HepG2 (cell line): Measurements from ENCODE around the gene YIPF1. TPM values are rescaled to one million over a fixed set of nuclear protein-coding genes. Genes with fewer than 3 reads are reported as not detected.

Experiments
- ATAC-seq: fragments of 200-7000 bp; cut with Tn5 transposase; 3 replicates; pipeline ENCODE4 v1.9.1; 2020; ENCODE audit warnings: mild to moderate bottlenecking, moderate library complexity
- BruUV-seq: library from RNA; stranded (reverse); fragments of 400-500 nt; replicated peaks from 2 replicates; lab custom pipeline; 2021; lab: Mats Ljungman, UMichigan
- CTCF ChIA-PET: fragments of 300-600 bp; formaldehyde crosslinking; extraction: SDS; loops from one replicate; lab custom pipeline; 2021; ENCODE audit warnings: low total read pairs, inconsistent platforms, low intra/inter-chr PET ratio; lab: Yijun Ruan, JAX
- POLR2A ChIA-PET: fragments of 350-600 bp; sonication (Branson Sonifier 250); formaldehyde crosslinking; loops from one replicate; lab custom pipeline; 2020; ENCODE audit warnings: antibody characterized with exemption, inconsistent platforms; lab: Yijun Ruan, JAX
- DNase-seq: peaks from one replicate; pipeline ENCODE4 v3.0.0-alpha.2; 2015; ENCODE audit warnings: low spot score
- FAIRE-seq: peaks from 3 replicates; lab custom pipeline; 2011; peaks lifted over from hg19 to GRCh38; lab: Jason Lieb, UNC
- H2AFZ ChIP-seq: one replicate; pipeline ENCODE4 v1.6.1; 2011; ENCODE audit warnings: low read length, inconsistent platforms
- H3K27ac ChIP-seq: fragments of 300-600 bp; 3 replicates; pipeline ENCODE4 v1.8.0; 2011; ENCODE audit warnings: mixed run types, mild to moderate bottlenecking, mixed read lengths, low read length, inconsistent platforms; ENCODE audit not compliant: insufficient read depth; ENCODE audit errors: extremely low read length
- H3K27me3 ChIP-seq, 2 experiments: fragments of 200-600 bp in 1 of 2; 2 replicates in 1 of 2; 3 replicates in 1 of 2; pipeline versions ENCODE4 v1.6.0 to v1.8.0; 2011; ENCODE audit warnings: low read length in 2 of 2, mild to moderate bottlenecking in 2 of 2, moderate library complexity in 2 of 2, inconsistent platforms in 1 of 2; ENCODE audit not compliant: insufficient read depth in 2 of 2, control insufficient read depth in 1 of 2
- H3K36me3 ChIP-seq, 2 experiments: fragments of 200-600 bp in 1 of 2; replicated peaks in 1 of 2; 2 replicates in 1 of 2; 3 replicates in 1 of 2; pipeline versions ENCODE4 v1.5.1 to v1.8.0; 2011; ENCODE audit warnings: low read length in 2 of 2, inconsistent platforms in 1 of 2; ENCODE audit not compliant: insufficient read depth in 2 of 2, control insufficient read depth in 1 of 2
- H3K4me1 ChIP-seq: 2 replicates; pipeline ENCODE4 v1.5.1; 2012; ENCODE audit warnings: low read length, inconsistent platforms; ENCODE audit not compliant: insufficient read depth
- H3K4me2 ChIP-seq: 2 replicates; pipeline ENCODE4 v1.6.0; 2011; ENCODE audit warnings: low read depth, low read length, inconsistent platforms
- H3K4me3 ChIP-seq, 3 experiments: fragments of 200-600 bp in 1 of 3; sonication (generic), shearing (Covaris generic) in 1 of 3; replicated peaks in 1 of 3; 2 replicates each; pipeline ENCODE4 v1.5.1; 2011 to 2016; ENCODE audit warnings: low read length in 3 of 3, inconsistent platforms in 2 of 3, low read depth in 2 of 3, mild to moderate bottlenecking in 2 of 3, control low read depth in 1 of 3, mixed read lengths in 1 of 3; ENCODE audit not compliant: insufficient read depth in 1 of 3
- H3K79me2 ChIP-seq: one replicate; pipeline ENCODE4 v1.6.1; 2011; ENCODE audit warnings: low read length, inconsistent platforms; ENCODE audit not compliant: insufficient read depth
- H3K9ac ChIP-seq: 2 replicates; pipeline ENCODE4 v1.6.0; 2011; ENCODE audit warnings: mild to moderate bottlenecking, low read depth, low read length, inconsistent platforms; ENCODE audit not compliant: insufficient read depth
- H3K9me3 ChIP-seq: 2 replicates; pipeline ENCODE4 v1.5.1; 2012; ENCODE audit warnings: mild to moderate bottlenecking, low read length
- H4K20me1 ChIP-seq: 2 replicates; pipeline ENCODE4 v1.6.0; 2011; ENCODE audit warnings: inconsistent platforms, mild to moderate bottlenecking, low read length, moderate library complexity; ENCODE audit not compliant: insufficient read depth
- AGO2 ChIP-seq: fragments of 200-400 bp; formaldehyde crosslinking; optimal IDR thresholded peaks from 2 replicates; pipeline ENCODE3; 2017; ENCODE audit warnings: mild to moderate bottlenecking, low read depth, low read length, moderate library complexity
- ARID4A ChIP-seq: sonication (generic); formaldehyde crosslinking; IDR thresholded peaks from 2 replicates; pipeline ENCODE4 v1.5.0; 2020; ENCODE audit warnings: mild to moderate bottlenecking, missing genetic modification reagents, borderline replicate concordance
- ATF7-NPFF ChIP-seq: sonication (generic); formaldehyde crosslinking; IDR thresholded peaks from 2 replicates; pipeline ENCODE4 v1.8.1; 2023; ENCODE audit warnings: mild to moderate bottlenecking, low read depth, missing genetic modification reagents, moderate library complexity
- CREBL2 ChIP-seq: sonication (generic); formaldehyde crosslinking; IDR thresholded peaks from 2 replicates; pipeline ENCODE4 v1.8.1; 2023; ENCODE audit warnings: missing genetic modification reagents, mild to moderate bottlenecking, borderline replicate concordance
- ETS1 ChIP-seq: sonication (generic); formaldehyde crosslinking; IDR thresholded peaks from 2 replicates; pipeline ENCODE4 v1.4.0; 2020; ENCODE audit warnings: missing genetic modification reagents
- MYNN ChIP-seq: sonication (generic); formaldehyde crosslinking; IDR thresholded peaks from 2 replicates; pipeline ENCODE4 v1.4.0; 2020; ENCODE audit warnings: mild to moderate bottlenecking, low read depth, missing genetic modification reagents
- NKX3-1 ChIP-seq: sonication (generic); formaldehyde crosslinking; IDR thresholded peaks from 2 replicates; pipeline ENCODE4 v1.5.0; 2020; ENCODE audit warnings: missing genetic modification reagents
- SATB2 ChIP-seq: sonication (generic); formaldehyde crosslinking; IDR thresholded peaks from 2 replicates; pipeline ENCODE4 v1.5.0; 2020; ENCODE audit warnings: missing genetic modification reagents
- SRSF1 ChIP-seq: fragments of 200-400 bp; formaldehyde crosslinking; optimal IDR thresholded peaks from 2 replicates; pipeline ENCODE3; 2017; ENCODE audit warnings: mild to moderate bottlenecking, low read depth, low read length, moderate library complexity
- SRSF9 ChIP-seq: fragments of 200-400 bp; formaldehyde crosslinking; IDR thresholded peaks from 2 replicates; pipeline ENCODE4 v1.6.1; 2018; ENCODE audit warnings: borderline replicate concordance, mild to moderate bottlenecking, low read depth, low read length; ENCODE audit not compliant: insufficient read depth, poor library complexity, severe bottlenecking
- TBP ChIP-seq: sonication (generic); formaldehyde crosslinking; IDR thresholded peaks from 2 replicates; pipeline ENCODE4 v1.5.0; 2020; ENCODE audit warnings: missing genetic modification reagents
- THAP11 ChIP-seq: IDR thresholded peaks from 2 replicates; pipeline ENCODE4 v1.6.1; 2016; ENCODE audit warnings: missing biosample characterization, missing genetic modification reagents
- ZBTB7B ChIP-seq: sonication (generic); formaldehyde crosslinking; IDR thresholded peaks from 2 replicates; pipeline ENCODE4 v1.4.0; 2020; ENCODE audit warnings: missing genetic modification reagents
- ZNF609 ChIP-seq: sonication (generic); formaldehyde crosslinking; IDR thresholded peaks from 2 replicates; pipeline ENCODE4 v1.4.0; 2020; ENCODE audit warnings: mild to moderate bottlenecking, missing genetic modification reagents, borderline replicate concordance
- ZNF891 ChIP-seq: sonication (generic); formaldehyde crosslinking; IDR thresholded peaks from 2 replicates; pipeline ENCODE4 v1.5.0; 2020; ENCODE audit warnings: mild to moderate bottlenecking, missing genetic modification reagents
- WGBS: methylation state at CpG from one replicate; pipeline ENCODE4 v1.1.6; 2017; ENCODE audit warnings: low lambda C conversion rate; 5-methylcytosine and 5-hydroxymethylcytosine counted together
- in situ Hi-C: cut with HindIII; loops from 2 replicates; pipeline ENCODE4 v1.10.0; 2017; ENCODE audit warnings: low pct_unique_long_range_greater_than_20kb; ENCODE audit not compliant: extremely low pct_ligation_motif_present
- intact Hi-C: fragments of 100-400 bp; cut with micrococcal nuclease; formaldehyde crosslinking; loops from one replicate; pipeline ENCODE4 v1.10.0; 2022; ENCODE audit not compliant: unreplicated experiment
- polyA plus RNA-seq, 8 experiments: library from polyadenylated mRNA; depleted of rRNA in 3 of 8; stranded (reverse) in 7 of 8; unstranded in 1 of 8; fragments of >200 nt; fragmentation: Illumina TruSeq in 4 of 8; extraction: Trizol in 4 of 8; gene quantifications; 2 replicates each; pipeline versions ENCODE4 v1.2.1 to v1.2.3, GENCODE V29; 2011 to 2016; ENCODE audit warnings: low read depth in 4 of 8, missing spikeins in 1 of 8, mixed read lengths in 1 of 8; ENCODE audit not compliant: insufficient read depth in 1 of 8
- total RNA-seq, 5 experiments: library from RNA; depleted of rRNA; stranded (reverse); fragments of >200 nt; fragmentation: Illumina TruSeq; extraction: Trizol; gene quantifications; 2 replicates each; pipeline ENCODE4 v1.2.3, GENCODE V29; 2016; ENCODE audit warnings: low read depth in 1 of 5

YIPF1 gene
- total and polyA plus RNA-seq, 2 of the 13 experiments (the other 11 are each of a cell fraction or from before 2014, with no cell fraction given), result 21.1 to 31.9 TPM

- no peak overlapping the region for H2AFZ ChIP-seq
- no peak overlapping the region for H3K9ac ChIP-seq
- FAIRE-seq (no peak), ATAC-seq (no peak), DNase-seq (no peak)
- 12% methylated on average over 3 of the region's 3 CpGs for WGBS
- no peak overlapping the region for H3K27ac ChIP-seq
- ChIA-PET POLR2A (no interaction called here), CTCF (no interaction called here)
- peaks cover 5% of the 10 kb centered on the region for H3K79me2 ChIP-seq
- in situ Hi-C loops, result no loop called here
- no TSS peak for BruUV-seq
- H4K20me1 ChIP-seq, result no peaks in the 10 kb centered on the region
- no peak overlapping the region for H3K4me2 ChIP-seq
- TF ChIP-seq MYNN (CRISPR knock-in tag) (no peak), ZNF609 (no peak), ARID4A (no peak), NKX3-1 (CRISPR knock-in tag) (no peak), THAP11 (CRISPR knock-in tag) (no peak), ZNF891 (CRISPR knock-in tag) (no peak), ZBTB7B (no peak), SATB2 (CRISPR knock-in tag) (no peak), SRSF1 (no peak), ATF7-NPFF (CRISPR knock-in tag) (no peak), AGO2 (no peak), CREBL2 (CRISPR knock-in tag) (no peak), ETS1 (CRISPR knock-in tag) (no peak), SRSF9 (no peak), TBP (CRISPR knock-in tag) (no peak)
- no peaks in the 10 kb centered on the region for H3K36me3 ChIP-seq
- H3K9me3 ChIP-seq, result peaks cover 12% of the 10 kb centered on the region
- no peak overlapping the region for H3K4me3 ChIP-seq
- no peaks in the 10 kb centered on the region for H3K27me3 ChIP-seq
- 0 out of 2 replicates have a peak, but pooled peaks cover 4% of the 10 kb centered on the region for H3K4me1 ChIP-seq
- intact Hi-C loops, result no loop called here
Measured at GRCh38 chr1:53842347-53842746, 47.2 kb downstream of the YIPF1 start.
